ENCODE data around the gene DNAH7. TPM values are rescaled to one million over a fixed set of nuclear protein-coding genes. Genes with fewer than 3 reads are reported as not detected.

DNAH7 gene
- total RNA-seq, 1 donor from 2014 or later = 0.25 TPM

GRCh38 chr2:195821566-195821932, 247.1 kb downstream of the DNAH7 start:
- intact Hi-C loops (cut with micrococcal nuclease) = no loop called here
- DNase-seq = no peak
- ATAC-seq = no peak

- no peak for DNase-seq
Observed at GRCh38 chr2:195820867-195821565, 247.6 kb downstream of the DNAH7 start.

GRCh38 chr2:195820373-195820772, 248.3 kb downstream of the DNAH7 start:
- intact Hi-C loops (cut with micrococcal nuclease) = no loop called here
- DNase-seq = no peak
- no peak for ATAC-seq

More at GRCh38 chr2:195820867-195821565, 247.6 kb downstream of the DNAH7 start:
- intact Hi-C loops (cut with micrococcal nuclease) = no loop called here
- no peak for ATAC-seq

- DNase-seq (no peak), ATAC-seq (no peak)
- intact Hi-C loops (cut with micrococcal nuclease) = no loop called here
Observed at GRCh38 chr2:195819276-195819675, 249.4 kb downstream of the DNAH7 start.

- ATAC-seq (no peak), DNase-seq (no peak)
- intact Hi-C loops (cut with micrococcal nuclease) = no loop called here
Observed at GRCh38 chr2:195818526-195818925, 250.1 kb downstream of the DNAH7 start.

- no peak for ATAC-seq
- intact Hi-C loops (cut with micrococcal nuclease) = no loop called here
- DNase-seq = no peak
Observed at GRCh38 chr2:195818106-195818505, 250.5 kb downstream of the DNAH7 start.

GRCh38 chr2:195815083-195815482, 253.6 kb downstream of the DNAH7 start:
- DNase-seq (no peak), ATAC-seq (no peak)
- intact Hi-C loops (cut with micrococcal nuclease) = no loop called here

- intact Hi-C loops (cut with micrococcal nuclease) = no loop called here
- no peak for DNase-seq
- ATAC-seq = no peak
Observed at GRCh38 chr2:195813421-195813820, 255.2 kb downstream of the DNAH7 start.

GRCh38 chr2:195810340-195811098, 258.1 kb downstream of the DNAH7 start:
- ATAC-seq (no peak), DNase-seq (no peak)
- intact Hi-C loops (cut with micrococcal nuclease) = no loop called here

- intact Hi-C loops (cut with micrococcal nuclease) = no loop called here
- ATAC-seq = no peak
- no peak for DNase-seq
Observed at GRCh38 chr2:195808189-195808588, 260.4 kb downstream of the DNAH7 start.

- DNase-seq (no peak), ATAC-seq (no peak)
- intact Hi-C loops (cut with micrococcal nuclease) = no loop called here
Observed at GRCh38 chr2:195805283-195805976, 263.2 kb downstream of the DNAH7 start.

GRCh38 chr2:195795879-195796278, 272.8 kb downstream of the DNAH7 start:
- intact Hi-C loops (cut with micrococcal nuclease) = no loop called here
- DNase-seq = no peak
- ATAC-seq = no peak

- ATAC-seq (no peak), DNase-seq (no peak)
- intact Hi-C loops (cut with micrococcal nuclease) = no loop called here
Observed at GRCh38 chr2:195793881-195794280, 274.8 kb downstream of the DNAH7 start.

- no peak for DNase-seq
- intact Hi-C loops (cut with micrococcal nuclease) = no loop called here
- ATAC-seq = no peak
Observed at GRCh38 chr2:195782156-195782555, 286.5 kb downstream of the DNAH7 start.

GRCh38 chr2:195779491-195779890, 289.1 kb downstream of the DNAH7 start:
- intact Hi-C loops (cut with micrococcal nuclease) = no loop called here
- no peak for DNase-seq

GRCh38 chr2:195769975-195770374, 298.7 kb downstream of the DNAH7 start:
- no peak for DNase-seq
- no peak for ATAC-seq

More at GRCh38 chr2:195779491-195779890, 289.1 kb downstream of the DNAH7 start:
- ATAC-seq = no peak

GRCh38 chr2:195768431-195768830, 300.2 kb downstream of the DNAH7 start:
- no peak for ATAC-seq
- intact Hi-C loops (cut with micrococcal nuclease) = no loop called here
- DNase-seq = no peak

More at GRCh38 chr2:195769975-195770374, 298.7 kb downstream of the DNAH7 start:
- intact Hi-C loops (cut with micrococcal nuclease) = no loop called here

GRCh38 chr2:195766691-195767090, 301.9 kb downstream of the DNAH7 start:
- DNase-seq (no peak), ATAC-seq (no peak)
- intact Hi-C loops (cut with micrococcal nuclease) = no loop called here

- intact Hi-C loops (cut with micrococcal nuclease) = no loop called here
- ATAC-seq = no peak
- DNase-seq = no peak
Observed at GRCh38 chr2:195763866-195764265, 304.8 kb downstream of the DNAH7 start.

- DNase-seq (no peak), ATAC-seq (no peak)
- intact Hi-C loops (cut with micrococcal nuclease) = no loop called here
Observed at GRCh38 chr2:195759877-195760276, 308.8 kb downstream of the DNAH7 start.

Data from left ventricle myocardium superior (tissue), 1 donor.